ENCODE data around the gene USP17L5. TPM values are rescaled to one million over a fixed set of nuclear protein-coding genes. Genes with fewer than 3 reads are reported as not detected.
"Not testable (repeated sequence)": the region's sequence is repeated elsewhere in the genome, so short reads cannot be mapped to it uniquely, and the experiment has no call there.

The USP17L5 gene
- total RNA-seq, 1 donor from 2014 or later, result not detected

GRCh38 chr4:9381012-9381534 lies 41.9 kb downstream of the USP17L5 start:
- peak overlapping the region; percentile 24 for H3K27ac ChIP-seq
- ATAC-seq; H3K4me1 ChIP-seq; H3K36me3 ChIP-seq; H3K27me3 ChIP-seq (ENCODE audit: low read depth); H3K9me3 ChIP-seq; intact Hi-C loops (cut with DNase I): not testable (repeated sequence)
- DNase-seq, result peak; percentile 69
- H3K4me3 ChIP-seq, result peak overlapping the region; percentile 51
- TF ChIP-seq CTCF (IDR thresholded peaks at IDR 0.05), result peak; percentile 65

DNA sequence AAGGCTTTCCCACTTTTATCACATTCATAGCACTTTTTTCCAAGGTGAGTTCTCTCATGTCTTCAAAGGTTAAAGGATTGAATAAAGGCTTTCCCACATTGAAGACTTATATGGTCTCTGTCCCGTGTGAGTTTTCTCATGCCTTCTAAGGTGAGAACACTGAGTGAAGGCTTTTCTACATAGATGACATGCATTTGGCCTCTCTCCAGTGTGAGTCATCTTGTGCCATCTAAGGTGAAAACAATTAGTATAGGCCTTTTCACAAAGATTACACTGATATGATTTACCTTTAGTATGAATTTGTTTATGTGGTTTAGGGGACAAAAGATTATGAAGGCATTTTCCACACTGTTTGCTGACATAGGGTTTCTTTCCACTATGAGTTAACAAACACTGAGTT lies 44.9 kb downstream of the USP17L5 start:
- DNase-seq (no peak), ATAC-seq (no peak)
- Histone ChIP-seq H3K4me3 (no peak overlapping the region), H3K27ac (no peak overlapping the region), H3K27me3 (ENCODE audit: low read depth) (no peaks in the 10 kb centered on the region), H3K9me3 (no peaks in the 10 kb centered on the region), H3K36me3 (no peaks in the 10 kb centered on the region), H3K4me1 (no peaks in the 10 kb centered on the region)
- intact Hi-C loops (cut with DNase I), result no loop called here
- TF ChIP-seq CTCF (IDR thresholded peaks at IDR 0.05), result no peak

GRCh38 chr4:9389001-9389400 lies 49.8 kb downstream of the USP17L5 start:
- not testable (repeated sequence) for H3K9me3 ChIP-seq

More at GRCh38 chr4:9389001-9389400, 49.8 kb downstream of the USP17L5 start:
- H3K27me3 ChIP-seq (ENCODE audit: low read depth); H3K4me3 ChIP-seq; H3K36me3 ChIP-seq; H3K4me1 ChIP-seq; H3K27ac ChIP-seq; DNase-seq; ATAC-seq; intact Hi-C loops (cut with DNase I): not testable (repeated sequence)

Other genes starting within 250 kb of the USP17L5 start
- not detected for gene FAM90A26, start 169.0 kb upstream of the USP17L5 start, total RNA-seq
- gene USP17L10, start 128.7 kb upstream of the USP17L5 start, total RNA-seq, result not detected
- not detected for gene USP17L11, start 124.0 kb upstream of the USP17L5 start, total RNA-seq
- gene USP17L12, start 119.3 kb upstream of the USP17L5 start, total RNA-seq, result not detected
- not detected for gene USP17L13, start 114.5 kb upstream of the USP17L5 start, total RNA-seq
- not detected for gene USP17L15, start 105.0 kb upstream of the USP17L5 start, total RNA-seq
- gene USP17L17, start 95.5 kb upstream of the USP17L5 start, total RNA-seq, result not detected
- not detected for gene USP17L18, start 90.8 kb upstream of the USP17L5 start, total RNA-seq
- gene USP17L19, start 86.0 kb upstream of the USP17L5 start, total RNA-seq, result not detected
- gene USP17L20, start 81.3 kb upstream of the USP17L5 start, total RNA-seq, result not detected
- gene USP17L21, start 76.5 kb upstream of the USP17L5 start, total RNA-seq, result not detected
- not detected for gene USP17L22, start 71.8 kb upstream of the USP17L5 start, total RNA-seq
- not detected for gene USP17L24, start 14.2 kb upstream of the USP17L5 start, total RNA-seq
- not detected for gene USP17L25, start 9.5 kb upstream of the USP17L5 start, total RNA-seq
- not detected for gene USP17L26, start 4.7 kb upstream of the USP17L5 start, total RNA-seq
- gene USP17L27, start 4.7 kb downstream of the USP17L5 start, total RNA-seq, result not detected
- gene USP17L28, start 9.5 kb downstream of the USP17L5 start, total RNA-seq, result not detected
- gene USP17L29, start 14.2 kb downstream of the USP17L5 start, total RNA-seq, result not detected
- not detected for gene USP17L30, start 23.7 kb downstream of the USP17L5 start, total RNA-seq
- not detected for gene DEFB131A, start 105.0 kb downstream of the USP17L5 start, total RNA-seq